ENCODE data around the gene PARP11.
A peak's percentile ranks its signal among the peaks of the same experiment; 100 is the strongest.

The PARP11 gene

GRCh38 chr12:3797531-3798048 is 75.6 kb downstream of the PARP11 start:
- H3K4me1 ChIP-seq = peaks cover 6% of the 10 kb centered on the region
- DNase-seq (ENCODE audit: low spot score in 2 of 2) = no peak
- H3K27me3 ChIP-seq (ENCODE audit: low read depth) = no peaks in the 10 kb centered on the region
- H3K36me3 ChIP-seq (replicated peaks) = no peaks in the 10 kb centered on the region
- in situ Hi-C loops (cut with MboI; ENCODE audit: low sequenced_read_pairs) = loop anchor here (25.0 kb wide), 1 partner anchor 660 kb away; no protein-coding TSS in a partner anchor
- H3K9me3 ChIP-seq = no peaks in the 10 kb centered on the region
- no peak overlapping the region for H3K4me3 ChIP-seq

DNA sequence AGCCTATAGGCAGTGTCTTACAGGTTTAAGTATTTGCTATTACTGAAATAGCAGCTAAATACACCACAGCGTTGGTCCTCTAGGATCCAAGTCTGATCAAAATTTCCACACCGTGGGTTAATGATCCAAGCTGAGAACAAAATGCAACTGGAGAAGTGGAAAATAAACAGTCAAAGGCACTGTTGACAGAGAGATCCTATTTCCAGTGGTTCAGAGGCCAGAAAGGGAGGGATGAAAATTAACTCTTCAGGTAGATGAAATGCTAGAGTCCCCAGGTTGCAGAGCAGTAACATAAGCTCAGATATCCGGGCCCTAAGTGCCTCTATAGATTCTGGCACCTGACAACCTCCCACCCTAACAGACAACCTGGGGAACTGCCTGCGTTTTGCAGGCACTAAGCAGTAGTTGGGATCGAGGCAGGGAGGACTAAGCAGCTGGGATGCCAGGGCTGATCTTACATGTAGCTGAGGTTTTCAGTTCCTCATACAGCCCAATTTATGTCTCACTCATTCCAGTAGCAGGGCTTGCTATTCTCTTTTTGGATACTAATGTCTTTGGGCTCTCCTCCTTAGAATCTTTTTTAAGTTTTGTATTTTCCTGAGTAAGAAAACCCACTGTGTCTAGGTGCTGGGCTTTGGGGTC is 77.6 kb downstream of the PARP11 start:
- in situ Hi-C loops (cut with MboI; ENCODE audit: low sequenced_read_pairs) = loop anchor here (25.0 kb wide), 1 partner anchor 658 kb away; no protein-coding TSS in a partner anchor
- no peak for DNase-seq (ENCODE audit: low spot score in 2 of 2)
- Histone ChIP-seq H3K9me3 (no peaks in the 10 kb centered on the region), H3K36me3 (replicated peaks) (no peaks in the 10 kb centered on the region), H3K4me3 (no peak overlapping the region), H3K4me1 (peaks cover 6% of the 10 kb centered on the region), H3K27me3 (ENCODE audit: low read depth) (no peaks in the 10 kb centered on the region)

GRCh38 chr12:3795066-3795465 is 78.1 kb downstream of the PARP11 start:
- Histone ChIP-seq H3K9me3 (no peaks in the 10 kb centered on the region), H3K36me3 (replicated peaks) (no peaks in the 10 kb centered on the region), H3K27me3 (ENCODE audit: low read depth) (no peaks in the 10 kb centered on the region), H3K4me1 (peaks cover 6% of the 10 kb centered on the region), H3K4me3 (no peak overlapping the region)
- in situ Hi-C loops (cut with MboI; ENCODE audit: low sequenced_read_pairs) = loop anchor here (25.0 kb wide), 1 partner anchor 658 kb away; no protein-coding TSS in a partner anchor
- DNase-seq (ENCODE audit: low spot score in 2 of 2) = no peak

DNA sequence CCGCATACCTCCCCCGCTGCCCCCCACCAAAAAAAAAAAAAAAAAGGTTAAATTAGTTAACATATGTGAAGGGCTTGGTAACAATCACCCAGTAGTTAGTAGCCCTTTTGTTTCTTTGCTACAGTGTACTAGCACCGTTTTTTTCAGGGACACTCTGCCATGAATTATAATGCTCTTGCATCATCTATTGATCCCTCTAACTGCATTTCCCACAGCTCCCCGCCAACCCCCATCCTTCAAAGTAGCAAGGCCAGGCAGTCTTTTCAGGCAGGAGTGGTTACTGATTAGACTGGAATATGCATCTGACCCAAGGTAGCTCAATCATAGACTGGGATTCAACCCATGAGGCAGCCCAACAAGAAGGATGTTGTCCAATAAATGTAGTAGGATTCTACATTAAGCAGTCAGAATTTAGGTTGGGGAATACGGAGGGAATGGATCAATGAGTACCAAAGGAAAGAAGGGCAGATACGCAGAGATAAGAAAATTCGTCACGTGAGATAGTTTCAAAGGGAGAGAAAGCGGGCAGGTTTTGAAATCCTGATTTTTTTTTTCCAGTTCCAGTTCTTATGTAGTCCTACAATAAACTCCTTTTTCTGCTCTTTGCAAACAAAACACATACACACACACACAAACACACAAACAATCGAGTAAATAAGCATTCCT is 80.4 kb downstream of the PARP11 start:
- DNase-seq (ENCODE audit: low spot score in 2 of 2) = no peak
- H3K27me3 ChIP-seq (ENCODE audit: low read depth) = no peaks in the 10 kb centered on the region
- H3K4me3 ChIP-seq = no peak overlapping the region
- no peaks in the 10 kb centered on the region for H3K9me3 ChIP-seq
- H3K36me3 ChIP-seq (replicated peaks) = no peaks in the 10 kb centered on the region
- in situ Hi-C loops (cut with MboI; ENCODE audit: low sequenced_read_pairs) = loop anchor here (25.0 kb wide), 1 partner anchor 655 kb away; no protein-coding TSS in a partner anchor
- H3K4me1 ChIP-seq = no peaks in the 10 kb centered on the region

DNA sequence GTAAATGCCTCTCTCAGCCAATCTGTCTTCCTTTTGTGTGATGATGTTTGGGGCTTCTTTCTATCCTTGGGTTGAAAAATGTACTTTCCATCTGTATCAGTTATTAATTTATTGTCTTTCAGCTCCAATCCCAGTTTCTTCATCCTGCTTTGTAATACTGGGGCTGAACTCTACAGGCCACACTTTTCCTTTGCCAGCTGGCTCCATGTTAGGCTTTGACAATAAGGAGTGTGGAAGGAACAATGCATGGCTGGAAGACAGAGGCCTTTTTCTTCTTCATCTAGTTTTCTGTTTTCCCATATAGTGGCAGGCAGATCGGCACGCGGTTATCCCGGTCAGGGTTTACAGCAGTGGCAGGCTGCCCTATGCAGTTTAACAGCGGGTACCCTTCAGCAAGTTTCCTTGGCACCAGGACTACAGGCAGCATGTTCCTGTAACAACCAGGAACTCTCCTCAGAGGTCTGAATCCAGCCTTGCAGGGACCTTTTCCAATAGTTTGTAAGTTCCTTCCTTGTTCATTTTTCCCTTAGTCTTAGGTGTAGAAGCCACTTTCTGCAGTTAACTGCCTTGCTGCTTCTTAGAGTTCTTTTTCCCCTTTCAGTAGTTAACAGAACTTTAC is 81.8 kb downstream of the PARP11 start:
- in situ Hi-C loops (cut with MboI; ENCODE audit: low sequenced_read_pairs) = loop anchor here (25.0 kb wide), 1 partner anchor 654 kb away; no protein-coding TSS in a partner anchor
- DNase-seq (ENCODE audit: low spot score in 2 of 2) = no peak
- H3K4me3 ChIP-seq = no peak overlapping the region
- no peaks in the 10 kb centered on the region for H3K36me3 ChIP-seq (replicated peaks)
- no peaks in the 10 kb centered on the region for H3K27me3 ChIP-seq (ENCODE audit: low read depth)
- no peaks in the 10 kb centered on the region for H3K4me1 ChIP-seq
- no peaks in the 10 kb centered on the region for H3K9me3 ChIP-seq

- in situ Hi-C loops (cut with MboI; ENCODE audit: low sequenced_read_pairs) = loop anchor here (25.0 kb wide), 1 partner anchor 653 kb away; no protein-coding TSS in a partner anchor
- no peak overlapping the region for H3K4me3 ChIP-seq
- no peaks in the 10 kb centered on the region for H3K36me3 ChIP-seq (replicated peaks)
- H3K9me3 ChIP-seq = no peaks in the 10 kb centered on the region
- no peaks in the 10 kb centered on the region for H3K4me1 ChIP-seq
- DNase-seq (ENCODE audit: low spot score in 2 of 2) = no peak
- no peaks in the 10 kb centered on the region for H3K27me3 ChIP-seq (ENCODE audit: low read depth)
These were observed 82.6 kb downstream of the PARP11 start for GRCh38 chr12:3790642-3791041.

- Histone ChIP-seq H3K4me1 (no peaks in the 10 kb centered on the region), H3K4me3 (no peak overlapping the region), H3K27me3 (ENCODE audit: low read depth) (no peaks in the 10 kb centered on the region), H3K36me3 (replicated peaks) (no peaks in the 10 kb centered on the region), H3K9me3 (no peaks in the 10 kb centered on the region)
- no peak for DNase-seq (ENCODE audit: low spot score in 2 of 2)
- in situ Hi-C loops (cut with MboI; ENCODE audit: low sequenced_read_pairs) = loop anchor here (25.0 kb wide), 1 partner anchor 653 kb away; no protein-coding TSS in a partner anchor
These were observed 83.4 kb downstream of the PARP11 start for GRCh38 chr12:3789838-3790237.

- in situ Hi-C loops (cut with MboI; ENCODE audit: low sequenced_read_pairs) = loop anchor here (10.0 to 25.0 kb wide), 2 partner anchors 483 to 640 kb away; no protein-coding TSS in a partner anchor
- no peak overlapping the region for H3K4me3 ChIP-seq
- no peaks in the 10 kb centered on the region for H3K36me3 ChIP-seq (replicated peaks)
- DNase-seq (ENCODE audit: low spot score in 2 of 2) = peak; percentile 22 to 47
- peaks cover 8% of the 10 kb centered on the region for H3K27me3 ChIP-seq (ENCODE audit: low read depth)
- H3K4me1 ChIP-seq = no peaks in the 10 kb centered on the region
- H3K9me3 ChIP-seq = no peaks in the 10 kb centered on the region; the same call in 1 of the 2 replicates
These were observed 95.9 kb downstream of the PARP11 start for GRCh38 chr12:3777206-3777809.

- H3K27me3 ChIP-seq (ENCODE audit: low read depth) = peaks cover 8% of the 10 kb centered on the region
- H3K4me3 ChIP-seq = no peak overlapping the region
- no peak for DNase-seq (ENCODE audit: low spot score in 2 of 2)
- H3K36me3 ChIP-seq (replicated peaks) = no peaks in the 10 kb centered on the region
- H3K4me1 ChIP-seq = no peaks in the 10 kb centered on the region
- H3K9me3 ChIP-seq = no peaks in the 10 kb centered on the region; the same call in 1 of the 2 replicates
- in situ Hi-C loops (cut with MboI; ENCODE audit: low sequenced_read_pairs) = loop anchor here (10.0 to 25.0 kb wide), 2 partner anchors 481 to 638 kb away; no protein-coding TSS in a partner anchor
These were observed 97.7 kb downstream of the PARP11 start for GRCh38 chr12:3775385-3776035.

DNA sequence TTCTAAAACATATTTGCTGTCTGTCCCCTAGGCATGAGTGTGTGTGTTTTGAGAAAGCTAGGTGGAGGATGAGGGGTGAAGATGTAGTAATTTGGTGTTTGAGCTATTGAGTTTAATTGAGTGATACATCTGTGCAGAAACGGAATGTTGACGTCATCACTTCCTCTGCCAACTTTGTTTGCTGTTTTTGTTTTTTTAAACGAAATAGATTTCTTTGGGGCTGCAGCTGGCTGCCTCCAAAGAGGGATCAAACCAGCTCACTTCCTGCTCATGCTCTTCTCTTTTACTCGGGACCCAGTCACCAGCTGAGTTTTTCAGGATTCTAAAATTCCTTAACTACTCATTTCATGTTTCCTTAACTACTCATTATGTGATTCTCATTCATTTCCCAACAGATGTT is 100.8 kb downstream of the PARP11 start:
- no peaks in the 10 kb centered on the region for H3K36me3 ChIP-seq (replicated peaks)
- DNase-seq (ENCODE audit: low spot score in 2 of 2) = no peak
- no peaks in the 10 kb centered on the region; the same call in 1 of the 2 replicates for H3K9me3 ChIP-seq
- H3K4me3 ChIP-seq = no peak overlapping the region
- H3K4me1 ChIP-seq = no peaks in the 10 kb centered on the region
- peaks cover 8% of the 10 kb centered on the region for H3K27me3 ChIP-seq (ENCODE audit: low read depth)
- in situ Hi-C loops (cut with MboI; ENCODE audit: low sequenced_read_pairs) = loop anchor here (10.0 kb wide), 1 partner anchor 478 kb away; no protein-coding TSS in a partner anchor

DNA sequence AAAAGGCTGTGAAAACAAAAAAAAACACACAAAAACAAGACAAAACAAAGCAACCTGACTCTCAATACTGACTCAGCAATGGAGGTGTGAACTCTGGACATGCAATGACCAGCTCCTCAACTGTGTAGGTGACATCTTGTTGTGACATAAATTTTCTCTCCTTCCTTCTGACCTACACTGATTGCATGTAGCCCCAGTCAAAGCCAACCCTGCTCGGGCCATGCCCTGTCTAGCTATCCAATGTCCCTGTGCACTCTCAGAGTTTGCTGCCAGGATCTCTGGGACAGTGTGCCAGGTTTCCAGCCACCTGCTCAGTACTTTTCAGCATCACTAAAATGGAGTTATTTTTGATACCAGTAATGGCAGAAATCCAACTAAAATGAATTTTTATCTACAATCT is 101.3 kb downstream of the PARP11 start:
- DNase-seq (ENCODE audit: low spot score in 2 of 2) = no peak
- in situ Hi-C loops (cut with MboI; ENCODE audit: low sequenced_read_pairs) = loop anchor here (10.0 kb wide), 1 partner anchor 477 kb away; no protein-coding TSS in a partner anchor
- Histone ChIP-seq H3K4me3 (no peak overlapping the region), H3K27me3 (ENCODE audit: low read depth) (peaks cover 8% of the 10 kb centered on the region), H3K9me3 (no peaks in the 10 kb centered on the region; the same call in 1 of the 2 replicates), H3K36me3 (replicated peaks) (no peaks in the 10 kb centered on the region), H3K4me1 (no peaks in the 10 kb centered on the region)

DNA sequence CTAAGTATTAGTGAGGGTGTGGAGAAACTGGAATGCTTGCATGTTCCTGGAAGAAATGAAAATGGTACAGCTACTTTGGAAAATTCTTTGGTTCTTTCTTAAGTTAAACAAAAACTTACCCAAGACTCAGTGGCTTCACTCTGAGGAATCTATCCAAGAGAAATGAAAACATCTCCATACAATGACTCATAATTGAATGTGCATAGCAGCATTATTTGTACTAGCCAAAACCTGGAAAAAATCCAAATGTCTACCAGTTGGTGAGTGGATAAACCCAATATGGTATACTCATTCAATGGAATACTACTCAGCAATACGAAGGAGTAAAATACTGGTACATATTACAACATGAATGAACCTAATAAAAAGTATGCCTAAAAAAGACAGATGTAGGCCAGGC is 102.3 kb downstream of the PARP11 start:
- H3K36me3 ChIP-seq (replicated peaks) = no peaks in the 10 kb centered on the region
- in situ Hi-C loops (cut with MboI; ENCODE audit: low sequenced_read_pairs) = loop anchor here (10.0 kb wide), 1 partner anchor 476 kb away; no protein-coding TSS in a partner anchor
- H3K4me3 ChIP-seq = no peak overlapping the region
- no peaks in the 10 kb centered on the region; the same call in 1 of the 2 replicates for H3K9me3 ChIP-seq
- H3K4me1 ChIP-seq = no peaks in the 10 kb centered on the region
- DNase-seq (ENCODE audit: low spot score in 2 of 2) = no peak
- peaks cover 5% of the 10 kb centered on the region; the same call in 1 of the 2 replicates for H3K27me3 ChIP-seq (ENCODE audit: low read depth)

All from HAP-1 (cell line).